Activated CD4-positive, CD25-positive, alpha-beta regulatory T cell (primary cell): ENCODE data around the gene CPS1.

Experiments used
- DNase-seq, 4 experiments: peaks; one replicate each; lab custom pipeline; 2025; lab: John Stamatoyannopoulos, UW

The CPS1 gene

DNA sequence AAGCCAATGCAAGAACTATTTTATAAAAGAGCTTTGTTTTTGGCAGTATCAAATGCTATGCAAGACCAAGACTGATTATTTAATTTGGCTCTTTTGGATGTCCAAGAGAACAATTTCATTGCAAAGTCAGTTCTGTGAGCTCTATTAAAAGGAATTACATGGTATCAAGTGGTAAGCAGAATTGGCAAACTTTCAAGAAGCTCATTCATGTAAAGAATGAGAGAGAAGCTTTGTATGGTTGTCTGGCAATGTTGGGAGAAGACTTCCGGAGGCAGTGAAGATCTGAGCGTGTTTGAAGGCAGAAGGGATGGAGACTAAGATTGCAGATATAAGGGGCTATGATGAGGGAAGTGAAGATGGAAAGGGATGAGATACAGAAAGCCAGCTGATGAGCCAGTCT, 49.6 kb downstream of the CPS1 start:
- no peak for DNase-seq

DNA sequence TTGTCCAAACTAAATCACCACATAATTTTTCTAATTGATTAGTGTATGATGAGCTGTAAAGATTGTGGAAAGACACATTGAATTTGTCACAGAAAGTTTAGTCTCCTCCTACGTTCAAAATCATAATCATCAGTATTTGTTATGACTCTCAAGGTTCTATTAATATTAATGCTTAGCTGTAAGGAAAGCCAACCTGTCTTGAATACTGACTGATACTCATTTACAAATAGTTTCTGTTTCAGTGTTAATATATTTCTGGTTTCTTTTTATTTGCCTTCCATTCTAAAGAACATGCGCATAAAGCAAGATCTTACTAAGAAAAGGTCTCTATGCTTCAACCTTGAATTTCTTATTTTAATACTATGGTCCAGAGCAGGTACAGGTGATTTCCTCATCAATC, 55.1 kb downstream of the CPS1 start:
- no peak for DNase-seq

DNA sequence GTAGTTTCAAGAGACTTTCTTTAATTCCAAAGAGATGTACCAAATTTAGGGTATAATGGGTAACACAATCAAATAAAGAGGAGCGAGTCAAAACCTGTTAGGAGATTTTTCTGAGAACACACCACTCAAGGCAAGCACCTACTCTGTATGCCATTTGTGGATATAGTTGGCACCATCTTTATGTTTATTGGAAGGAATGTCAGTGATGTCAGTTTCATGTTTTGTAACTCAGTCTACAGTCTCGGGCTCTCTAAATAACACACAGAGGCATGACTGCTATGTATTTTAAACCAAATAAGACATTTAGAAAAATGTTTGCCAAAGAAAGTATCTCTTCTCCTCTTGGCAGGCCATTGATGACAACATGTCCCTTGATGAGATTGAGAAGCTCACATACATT, 59.7 kb downstream of the CPS1 start:
- no peak for DNase-seq

DNA sequence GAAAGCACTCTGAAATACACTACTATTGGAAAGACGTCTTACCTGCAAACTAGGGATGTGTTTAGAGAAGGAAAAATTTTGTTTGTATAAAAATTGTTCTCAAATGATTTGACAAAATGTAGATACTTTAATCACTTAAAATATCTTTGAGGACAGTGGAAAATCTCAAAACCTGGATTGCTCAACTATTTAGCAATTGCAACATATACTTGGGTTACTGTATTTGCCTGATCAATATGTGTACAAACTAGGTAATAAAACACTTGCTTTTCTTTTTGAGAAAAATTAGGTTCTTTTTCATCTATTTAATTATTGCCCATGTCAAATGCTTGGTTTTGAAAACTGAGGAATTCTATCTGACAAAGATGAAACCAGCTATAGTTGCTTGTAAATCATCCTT, 60.9 kb downstream of the CPS1 start:
- DNase-seq, result no peak

DNA sequence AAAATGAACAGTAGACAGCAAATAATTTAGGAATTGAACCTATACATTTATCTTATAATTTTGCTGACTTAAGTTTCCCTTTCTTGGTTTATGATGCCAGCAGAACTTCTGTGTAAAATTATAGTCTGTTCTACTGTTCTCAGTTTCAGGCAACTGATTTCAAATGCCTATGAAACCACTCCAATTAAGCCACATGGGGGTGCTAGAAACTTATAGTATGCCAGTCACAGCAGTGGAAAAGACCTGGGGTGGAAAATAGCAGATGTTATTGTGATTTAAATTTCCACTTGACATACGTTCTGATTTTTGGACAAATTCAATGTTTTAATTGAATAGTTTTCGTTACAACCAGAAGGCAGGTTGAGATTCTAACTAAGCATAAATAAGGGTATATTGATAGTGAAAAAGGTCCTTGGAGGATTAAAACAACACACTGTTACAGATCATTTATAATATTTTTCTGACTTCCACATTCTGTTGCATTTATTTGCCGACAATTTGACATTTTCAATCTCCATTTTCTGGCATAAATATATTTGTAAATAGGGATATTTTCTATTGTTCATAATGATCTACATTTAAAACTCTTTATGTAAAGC, 61.4 kb downstream of the CPS1 start:
- DNase-seq, result no peak

DNA sequence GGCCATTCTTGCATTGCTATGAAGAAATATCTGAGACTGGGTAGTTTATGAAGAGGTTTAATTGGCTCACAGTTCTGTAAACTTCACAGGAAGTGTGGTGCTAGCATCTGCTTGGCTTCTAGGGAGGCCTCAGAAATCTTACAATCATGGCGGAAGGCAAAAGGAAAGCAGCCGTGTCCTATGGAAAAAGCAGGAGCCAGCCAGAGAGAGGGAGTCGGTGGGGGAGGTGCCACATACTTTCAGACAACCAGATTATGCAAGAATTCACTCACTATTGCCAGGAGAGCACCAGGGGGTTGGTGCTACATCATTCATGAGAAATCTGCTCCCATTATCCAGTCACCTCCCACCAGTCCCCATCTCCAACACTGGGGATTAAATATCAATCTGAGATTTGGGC, 64.1 kb downstream of the CPS1 start:
- DNase-seq, result no peak

DNA sequence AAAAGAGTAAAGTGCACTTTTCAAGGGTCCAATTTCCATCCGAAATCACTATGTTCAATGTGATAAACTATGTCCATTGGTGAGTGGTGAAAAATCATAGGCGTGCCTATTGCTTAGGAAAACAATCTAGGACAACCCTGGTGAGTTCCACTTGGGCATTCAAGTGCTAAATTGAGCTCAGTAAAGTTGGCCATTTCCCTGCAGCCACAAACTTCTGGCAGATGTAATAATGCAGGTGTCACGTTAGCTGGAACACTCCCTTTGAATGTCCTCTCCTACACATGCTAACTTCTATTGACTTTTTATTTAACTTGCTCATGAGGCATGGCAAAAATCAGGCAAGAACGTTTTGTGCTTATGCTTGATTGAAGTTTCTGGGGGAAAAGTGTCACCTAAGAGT, 67.1 kb downstream of the CPS1 start:
- DNase-seq, result no peak

DNA sequence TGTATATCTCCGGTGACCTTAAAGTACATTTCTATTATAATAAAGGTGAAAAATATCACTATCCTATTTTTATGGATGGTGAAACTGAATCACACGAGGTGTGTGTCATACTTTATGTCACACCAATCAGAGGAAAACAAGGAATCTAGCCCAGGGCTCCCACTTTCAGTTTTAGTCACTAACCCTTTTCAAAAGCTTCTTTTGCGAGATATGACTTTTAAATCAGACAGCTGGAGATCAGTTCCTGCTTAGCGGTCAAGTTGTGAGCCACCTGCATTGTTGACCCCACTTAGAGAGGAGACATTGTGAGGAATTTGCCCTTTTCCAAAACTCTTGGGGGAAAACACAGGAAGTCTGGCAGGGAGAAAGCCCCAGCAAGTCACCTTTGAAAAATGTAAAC, 70.5 kb downstream of the CPS1 start:
- DNase-seq, result no peak

DNA sequence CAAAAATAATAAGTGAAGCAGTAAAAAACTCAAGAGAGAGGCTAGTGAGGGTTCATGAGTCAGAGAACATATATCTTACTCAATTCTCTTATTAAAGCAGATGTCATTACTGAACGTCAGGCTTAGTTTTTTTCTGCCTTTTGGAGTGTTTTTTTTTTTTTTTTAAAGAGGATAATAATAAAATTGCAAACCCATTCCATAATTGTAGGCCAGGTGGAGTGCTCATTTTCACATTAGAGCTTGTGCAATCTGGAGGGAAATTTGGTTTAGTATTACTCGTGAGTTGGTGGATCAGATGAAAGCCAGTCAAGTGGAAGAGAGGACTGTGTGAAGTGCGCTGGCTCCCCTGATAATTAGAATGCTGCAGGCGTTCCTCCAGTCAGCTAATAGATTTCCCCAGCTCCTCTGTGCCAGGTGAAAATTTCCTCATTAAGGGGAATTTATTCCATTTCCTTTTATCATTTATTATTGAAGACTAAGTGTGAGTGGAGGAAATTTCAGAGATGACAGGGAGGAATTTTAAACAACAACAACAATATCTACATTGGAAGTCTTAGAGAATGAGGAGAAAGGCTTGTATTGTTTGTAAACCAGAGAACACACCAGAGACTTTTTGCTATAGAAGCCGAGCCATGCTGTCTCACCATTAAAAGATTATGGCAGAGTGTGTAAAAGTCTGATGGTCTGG, 74.6 kb downstream of the CPS1 start:
- DNase-seq, result no peak

DNA sequence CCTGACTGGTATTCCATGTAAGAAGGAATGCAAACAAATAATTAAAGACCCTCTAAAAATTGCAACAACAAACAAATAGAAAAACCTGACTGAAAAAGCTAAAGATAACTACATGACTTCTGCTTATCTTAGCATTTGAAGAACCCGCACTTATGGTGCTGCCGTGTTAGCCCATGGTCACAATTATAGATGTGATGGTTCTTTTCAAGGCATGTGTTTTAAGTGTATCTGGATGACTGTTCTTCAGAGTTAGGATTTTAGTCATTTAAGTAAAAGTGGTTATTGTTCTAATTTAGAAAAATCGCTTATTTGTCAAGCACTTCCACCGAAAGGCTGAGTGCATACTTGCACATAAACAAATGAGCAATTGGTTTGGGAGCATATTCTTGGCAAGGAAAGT, 77.3 kb downstream of the CPS1 start:
- DNase-seq, result no peak

DNA sequence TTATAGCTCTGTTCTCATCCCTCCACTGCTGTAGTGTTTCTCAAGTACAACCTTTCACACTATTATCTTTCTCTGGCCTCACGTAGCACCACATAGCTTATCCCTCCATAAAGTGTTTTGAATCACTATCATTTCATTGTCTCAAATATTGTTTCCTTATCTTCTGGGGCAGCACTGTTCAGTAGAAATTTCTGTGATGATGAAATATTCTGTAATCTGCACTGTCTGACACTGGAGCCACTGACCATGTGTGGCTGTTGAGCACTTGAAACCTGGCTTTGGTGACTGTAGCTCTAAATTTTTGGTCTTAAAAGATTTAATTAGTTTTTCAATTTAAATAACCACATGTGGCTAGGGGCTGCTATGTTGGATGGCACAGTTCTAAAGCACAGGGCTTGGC, 78.9 kb downstream of the CPS1 start:
- DNase-seq, result no peak

DNA sequence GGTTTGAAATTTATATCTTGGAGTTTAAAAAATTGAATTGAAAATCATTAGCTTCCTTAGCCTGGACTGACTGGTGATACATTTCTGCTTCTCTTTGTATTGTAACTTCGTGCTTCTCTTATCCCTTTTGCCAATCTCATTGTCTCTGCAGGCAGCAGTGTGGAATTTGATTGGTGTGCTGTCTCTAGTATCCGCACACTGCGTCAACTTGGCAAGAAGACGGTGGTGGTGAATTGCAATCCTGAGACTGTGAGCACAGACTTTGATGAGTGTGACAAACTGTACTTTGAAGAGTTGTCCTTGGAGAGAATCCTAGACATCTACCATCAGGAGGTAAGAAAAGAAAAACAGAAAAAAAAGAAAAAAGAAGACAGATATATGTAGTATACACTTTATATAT, 85.9 kb downstream of the CPS1 start:
- no peak for DNase-seq

DNA sequence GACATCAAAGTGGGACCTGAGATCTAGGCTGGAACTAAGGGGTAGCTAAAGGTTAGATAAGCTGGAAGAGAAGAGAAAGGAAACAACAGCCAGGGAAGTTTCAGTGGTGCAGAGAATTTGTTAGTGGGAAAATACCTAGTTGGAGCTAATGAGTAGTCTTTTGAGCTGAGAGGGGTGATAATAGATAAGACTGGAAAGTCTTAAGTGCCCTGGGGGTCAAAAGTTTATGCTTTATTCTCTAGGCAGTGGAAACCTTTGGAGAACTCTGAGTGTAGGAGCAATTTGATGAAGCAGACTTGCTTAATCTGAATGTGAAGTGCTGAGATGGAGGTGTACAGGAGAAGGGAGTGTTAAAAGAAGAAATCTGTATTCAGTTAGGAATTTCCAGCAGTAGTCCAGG, 90.8 kb downstream of the CPS1 start:
- DNase-seq, result no peak

DNA sequence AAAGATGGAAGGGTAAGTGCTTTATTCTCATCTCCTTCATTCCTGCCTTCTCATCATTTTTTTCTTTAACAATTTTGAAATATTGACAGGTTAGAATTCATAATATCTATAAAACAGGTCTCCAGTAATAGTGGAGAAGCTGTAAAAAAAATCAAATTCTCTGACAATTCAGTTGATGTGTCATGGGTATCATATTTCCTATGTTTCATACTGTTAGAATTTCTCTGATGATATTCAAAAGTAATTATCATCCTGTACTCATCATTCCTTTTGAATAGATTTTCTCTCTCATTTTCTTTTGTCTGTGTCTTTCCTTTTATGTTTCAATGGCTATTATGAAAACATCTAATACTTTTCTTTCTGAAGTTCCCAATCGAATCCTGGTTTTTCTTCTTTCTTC, 97.7 kb downstream of the CPS1 start:
- DNase-seq, result no peak

DNA sequence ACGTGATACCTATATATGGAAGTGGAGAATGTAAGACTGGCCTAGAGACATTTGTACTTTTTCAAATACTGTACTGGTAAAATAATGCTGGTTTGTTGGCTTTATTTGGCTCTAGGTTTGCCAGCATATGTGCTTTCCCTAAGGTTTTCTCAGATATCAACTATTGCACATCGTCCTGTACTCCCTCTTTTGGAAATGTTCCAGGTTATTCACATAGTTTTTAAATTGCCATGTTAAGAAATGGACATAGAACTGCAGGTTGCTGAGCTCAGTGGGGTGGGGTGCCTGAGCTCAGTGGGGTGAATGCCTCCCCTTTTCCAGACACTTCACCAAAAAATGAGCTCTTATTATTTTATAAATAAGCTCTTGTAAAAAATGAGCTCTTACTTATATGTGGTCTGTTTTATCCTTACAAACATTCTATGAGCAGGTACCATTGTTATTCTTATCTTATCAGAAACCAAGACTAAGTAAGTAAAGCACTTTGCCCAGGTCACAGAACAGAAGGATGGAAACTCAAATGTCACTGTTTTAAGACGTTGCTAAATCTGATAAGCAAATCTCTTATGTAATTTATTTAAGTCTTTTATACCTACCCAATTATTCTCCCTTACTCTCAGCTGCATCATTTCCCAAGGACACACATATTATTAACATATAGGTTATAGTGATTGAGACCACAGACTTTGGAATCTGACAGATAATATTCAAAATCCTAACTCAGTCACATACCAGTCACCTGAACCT, 99.0 kb downstream of the CPS1 start:
- no peak for DNase-seq

DNA sequence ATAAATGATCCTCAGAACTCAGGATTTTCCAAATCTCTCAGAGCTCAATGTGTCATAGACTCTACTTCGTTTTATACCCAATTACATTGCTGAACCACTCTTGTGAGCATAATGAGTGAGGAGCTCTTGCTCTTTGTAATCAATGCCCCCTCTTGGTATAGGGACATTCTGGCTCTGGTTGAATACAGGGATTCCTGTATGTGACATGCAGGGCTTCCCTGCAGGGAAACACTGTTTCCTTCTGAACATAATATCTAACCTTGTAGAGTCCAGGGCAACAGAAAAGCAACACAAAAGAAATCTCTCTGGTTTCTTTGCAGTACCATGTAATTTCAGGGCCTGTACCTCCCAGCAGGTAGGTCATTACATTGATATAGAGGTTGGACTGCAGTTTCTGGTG, 101.5 kb downstream of the CPS1 start:
- no peak for DNase-seq

DNA sequence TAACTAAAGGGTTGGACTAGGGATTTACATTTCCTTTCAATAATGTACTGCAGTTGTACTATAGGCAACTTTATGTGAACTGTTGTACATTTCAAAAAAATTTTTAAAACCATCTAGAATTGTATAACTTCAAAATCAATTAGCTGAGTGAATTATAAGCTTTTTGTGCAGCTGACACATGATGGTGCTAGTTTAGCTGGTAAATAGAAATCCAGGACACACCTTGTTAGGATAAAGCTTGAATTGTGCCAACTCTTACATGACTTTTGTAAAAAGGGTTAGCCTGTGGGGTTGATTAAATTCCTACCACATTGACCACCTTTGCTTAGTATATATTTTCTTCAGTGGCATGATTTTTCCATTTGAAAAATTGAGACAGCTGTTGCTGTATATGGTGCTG, 104.4 kb downstream of the CPS1 start:
- no peak for DNase-seq

DNA sequence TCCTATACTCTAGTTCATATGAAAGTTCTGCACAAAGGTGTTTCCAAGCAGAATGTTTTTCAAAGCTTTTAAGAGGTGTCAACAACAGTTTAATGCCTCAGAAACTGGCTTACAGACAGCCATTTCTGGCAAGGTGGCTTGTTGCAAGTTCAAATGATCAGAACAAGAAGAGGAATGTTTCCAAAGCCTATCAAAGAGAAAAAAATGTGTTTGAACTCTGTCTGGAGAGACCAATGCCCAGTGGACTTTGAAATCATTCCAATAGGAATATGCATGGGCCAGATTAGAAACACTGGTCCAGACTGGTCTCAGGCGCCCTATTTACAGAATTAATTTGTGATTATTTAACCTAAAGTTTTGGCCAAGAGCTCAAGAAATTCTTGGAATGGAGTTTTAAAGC, 106.2 kb downstream of the CPS1 start:
- no peak for DNase-seq

DNA sequence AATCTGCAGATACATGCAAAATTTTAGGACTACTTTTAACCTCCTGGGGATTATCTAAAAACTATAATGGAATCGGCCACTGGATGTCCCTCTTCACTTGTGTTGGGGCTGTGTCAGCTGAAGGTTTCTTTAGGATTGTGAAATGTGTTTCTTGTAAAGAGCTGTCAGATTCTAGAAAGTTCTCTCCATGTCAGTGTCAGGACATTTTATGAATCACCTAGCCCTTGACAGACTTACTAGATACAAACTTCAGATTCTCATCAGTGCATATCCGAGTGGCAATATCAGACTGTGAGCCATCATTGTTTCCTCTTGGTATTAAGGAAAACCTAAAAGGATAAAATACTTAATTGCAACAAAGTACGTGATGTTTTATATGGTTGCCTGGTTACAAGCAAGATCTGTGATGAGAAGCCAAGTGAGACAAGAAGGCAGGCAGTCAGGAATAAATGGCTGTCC, 107.3 kb downstream of the CPS1 start:
- no peak for DNase-seq

DNA sequence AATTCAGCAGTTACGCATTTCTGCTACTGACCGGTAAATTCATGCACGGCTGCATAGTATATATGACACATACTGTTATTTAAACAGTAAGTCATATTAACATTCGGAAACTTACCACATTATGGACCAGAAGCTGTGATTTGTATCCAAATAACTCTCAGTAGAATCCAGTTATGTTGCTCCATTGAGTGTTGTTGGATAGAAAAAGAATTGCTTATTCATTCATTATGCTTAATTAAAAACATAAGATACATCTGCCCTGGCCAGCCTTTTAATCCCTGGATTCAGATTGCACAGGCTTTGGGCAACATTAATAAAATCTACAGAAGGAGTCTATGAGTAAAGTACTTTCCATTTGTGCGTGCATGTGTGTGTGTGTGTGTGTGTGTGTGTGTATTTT, 111.3 kb downstream of the CPS1 start:
- no peak for DNase-seq

DNA sequence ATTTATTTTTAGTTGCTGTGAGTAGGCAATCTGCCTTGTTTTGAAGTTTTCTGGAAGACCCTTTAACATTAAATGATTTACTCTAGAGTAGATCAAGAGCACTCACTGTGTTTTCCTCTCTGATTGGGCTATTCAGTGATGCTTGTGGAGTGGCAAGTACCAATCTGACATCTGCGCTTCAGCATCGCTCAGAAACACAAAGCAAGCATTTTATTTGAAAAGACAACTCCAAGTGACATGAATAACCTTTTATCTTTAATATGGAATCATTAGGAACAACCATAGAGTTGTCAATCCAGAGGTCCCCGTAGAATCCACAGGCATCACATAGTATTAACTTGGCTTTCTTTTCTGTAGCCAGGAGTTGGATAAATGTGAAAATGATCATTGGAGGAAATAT, 114.7 kb downstream of the CPS1 start:
- DNase-seq, result no peak

DNA sequence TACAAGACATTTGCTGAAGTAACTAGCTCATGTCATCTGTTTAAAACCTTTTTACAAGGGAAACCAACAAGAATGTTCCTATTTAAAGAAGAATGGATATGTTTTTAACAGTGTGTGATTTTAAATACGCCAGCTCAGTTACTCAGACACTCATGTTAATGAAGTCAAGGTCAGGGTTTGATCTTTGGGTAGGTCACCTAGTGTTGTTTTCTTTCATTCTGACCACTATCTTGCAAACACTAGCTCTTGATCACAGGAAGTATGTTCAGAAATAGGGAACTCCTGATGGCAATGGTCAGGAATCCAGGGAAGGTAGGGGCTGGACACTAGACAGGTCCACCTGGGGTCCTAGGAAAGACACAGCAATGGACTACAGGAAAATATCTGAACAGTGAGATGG, 116.7 kb downstream of the CPS1 start:
- no peak for DNase-seq

DNA sequence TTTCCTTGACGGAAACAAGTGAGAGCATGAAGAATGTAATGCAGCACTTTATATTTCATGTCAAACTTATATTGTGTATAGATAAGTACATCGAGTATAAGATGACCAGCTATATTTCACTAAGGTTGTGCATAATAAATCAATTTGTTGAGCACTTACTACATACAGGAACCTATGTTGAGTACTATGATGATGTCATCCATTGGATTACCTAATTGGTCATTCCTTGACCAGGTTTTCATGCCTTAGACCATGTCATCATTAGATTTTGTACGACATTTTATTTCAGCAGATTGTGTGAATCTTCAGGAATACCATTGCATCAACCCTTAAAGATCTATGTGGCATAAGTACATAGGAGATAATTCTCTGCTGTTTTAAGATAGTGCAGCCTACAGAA, 119.7 kb downstream of the CPS1 start:
- DNase-seq, result no peak

DNA sequence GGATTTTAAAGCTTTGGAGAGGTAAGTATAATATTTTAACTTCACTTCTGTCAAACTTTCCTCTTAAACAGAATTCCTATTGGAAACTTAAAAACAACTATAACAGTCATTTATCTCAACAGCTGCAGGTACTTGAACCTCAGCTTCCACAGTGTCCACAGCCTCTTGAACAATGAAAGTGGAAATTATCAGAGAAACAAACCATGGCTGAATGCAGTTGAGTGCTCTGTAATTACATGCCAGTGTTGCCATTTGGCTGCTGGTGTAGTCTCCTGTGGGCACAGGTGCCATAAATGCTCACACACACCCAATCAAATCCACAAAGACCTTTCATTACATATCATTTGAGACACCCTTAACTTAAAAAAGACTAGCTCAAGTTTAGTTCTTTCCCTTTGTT, 125.1 kb downstream of the CPS1 start:
- DNase-seq, result no peak
